GM18907 (cell line): Measurements from ENCODE around the gene CCSER1.
A peak's percentile ranks its signal among the peaks of the same experiment; 100 is the strongest.

Source experiments
- ATAC-seq: cut with Tn5 transposase; IDR thresholded peaks from one replicate; pipeline ENCODE4 v1.9.1; 2021; ENCODE audit warnings: mild to moderate bottlenecking, moderate library complexity; ENCODE audit not compliant: unreplicated experiment

The CCSER1 gene

DNA sequence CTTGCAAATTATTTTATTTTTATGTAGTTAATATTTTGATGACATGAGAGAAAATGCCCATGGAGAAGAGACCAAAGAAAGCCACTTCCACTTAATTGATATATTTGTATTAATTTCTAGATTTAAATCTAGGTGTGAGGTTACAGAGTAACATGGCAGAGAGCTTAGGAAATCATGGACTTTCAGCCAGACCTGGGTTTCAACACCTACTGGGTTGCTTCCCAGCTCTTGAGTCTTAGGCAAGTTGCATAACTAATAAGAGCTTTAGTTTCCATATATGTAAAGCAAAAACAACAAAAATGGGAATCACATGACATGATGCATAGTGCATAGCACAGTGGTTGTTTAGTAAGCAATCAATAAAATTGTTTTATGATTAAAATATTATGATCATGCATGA lies 413.3 kb downstream of the CCSER1 start:
- ATAC-seq: no peak

DNA sequence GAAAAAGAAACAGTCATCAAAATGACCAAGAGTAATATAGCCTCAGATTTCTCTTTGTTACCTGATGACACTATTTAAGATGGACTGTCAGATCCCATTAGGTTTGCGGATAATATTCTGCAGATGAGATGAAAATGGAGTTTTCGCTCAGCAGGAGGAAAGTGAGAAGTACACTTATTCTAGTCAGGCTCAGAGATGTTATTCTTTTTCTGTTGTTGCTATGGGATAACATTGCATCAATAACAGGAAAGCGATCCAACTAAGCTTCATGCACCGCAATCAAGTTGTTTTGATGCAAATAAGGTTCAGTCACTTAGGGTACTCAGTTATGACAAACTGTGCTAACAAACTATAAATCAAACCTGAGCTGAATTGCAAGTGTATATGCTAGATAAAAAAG lies 415.0 kb downstream of the CCSER1 start:
- ATAC-seq: no peak

DNA sequence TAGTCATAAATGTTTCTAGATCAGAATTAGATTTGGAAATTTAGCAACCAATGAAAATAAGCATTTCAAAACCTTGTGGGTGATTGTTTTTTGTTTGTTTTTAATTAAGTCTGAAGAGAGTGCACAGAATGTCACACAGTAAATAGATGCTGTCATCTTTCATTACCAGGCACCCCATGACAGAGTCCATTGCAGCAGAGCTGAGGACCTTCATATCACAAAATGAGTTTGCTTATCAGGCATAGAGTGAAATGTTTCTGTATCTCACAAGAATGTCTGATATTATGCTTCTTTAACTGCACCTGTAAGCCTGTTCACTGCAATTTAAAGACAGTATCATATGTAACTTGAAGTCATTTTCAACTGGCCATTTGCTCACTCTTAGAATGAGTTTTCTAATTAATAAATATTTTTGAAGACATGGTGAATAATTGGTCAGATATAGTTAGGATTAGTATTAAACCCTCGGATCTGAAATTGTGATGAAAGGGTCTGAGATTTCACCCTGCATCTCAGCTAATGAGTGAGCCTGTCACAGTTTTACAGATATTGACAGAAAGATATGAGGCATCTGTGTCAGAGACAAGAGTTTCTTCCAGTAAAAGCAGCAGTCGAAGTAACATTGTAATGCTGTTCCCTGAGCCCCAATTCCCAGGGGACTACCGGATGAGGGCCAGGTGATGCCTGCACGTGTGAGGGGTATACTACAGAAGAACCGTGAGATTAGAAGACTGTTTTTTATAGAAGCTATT lies 416.4 kb downstream of the CCSER1 start:
- no peak for ATAC-seq

DNA sequence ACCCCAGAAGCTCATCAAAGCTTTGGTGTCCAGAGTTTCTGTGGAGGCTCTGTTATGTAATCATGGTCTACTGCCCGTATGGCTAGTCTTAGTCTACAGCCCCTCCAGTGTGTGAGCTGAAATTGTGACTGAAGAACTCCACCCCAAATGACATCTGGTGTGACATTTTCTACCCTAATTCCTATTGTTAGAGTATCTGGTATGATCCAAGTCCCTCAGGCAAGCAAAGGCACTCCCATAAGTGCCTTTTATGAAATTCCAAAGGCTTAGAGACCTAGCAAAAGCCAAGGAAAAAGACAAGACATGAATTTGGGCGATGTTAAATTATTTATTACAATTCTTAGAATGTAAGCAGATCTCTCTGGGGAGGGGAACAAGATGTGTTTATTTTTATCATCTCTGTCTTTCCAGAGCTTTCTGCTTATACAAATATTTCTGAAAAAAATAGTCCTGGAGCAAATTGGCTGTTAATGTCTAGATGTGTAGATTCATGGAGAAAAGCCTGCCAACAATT lies 417.4 kb downstream of the CCSER1 start:
- no peak for ATAC-seq

DNA sequence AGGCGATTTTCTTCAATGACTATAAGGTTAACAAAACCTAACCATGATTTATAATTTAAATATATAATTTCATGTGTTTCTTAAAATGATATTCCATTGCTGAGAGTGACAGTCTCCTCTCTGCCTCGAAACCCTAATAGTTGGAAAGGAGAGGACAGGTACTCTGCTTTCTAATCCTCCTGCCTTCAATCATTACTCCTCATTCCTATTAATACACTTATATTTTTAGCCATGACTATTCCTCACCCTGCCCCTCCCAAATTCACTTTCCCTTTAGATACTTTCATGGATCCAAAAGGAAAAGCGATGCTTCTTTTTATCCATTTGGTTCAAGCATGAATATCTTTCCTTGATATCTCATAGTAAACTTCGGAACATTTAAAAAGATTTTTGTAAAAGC lies 418.2 kb downstream of the CCSER1 start:
- no peak for ATAC-seq

DNA sequence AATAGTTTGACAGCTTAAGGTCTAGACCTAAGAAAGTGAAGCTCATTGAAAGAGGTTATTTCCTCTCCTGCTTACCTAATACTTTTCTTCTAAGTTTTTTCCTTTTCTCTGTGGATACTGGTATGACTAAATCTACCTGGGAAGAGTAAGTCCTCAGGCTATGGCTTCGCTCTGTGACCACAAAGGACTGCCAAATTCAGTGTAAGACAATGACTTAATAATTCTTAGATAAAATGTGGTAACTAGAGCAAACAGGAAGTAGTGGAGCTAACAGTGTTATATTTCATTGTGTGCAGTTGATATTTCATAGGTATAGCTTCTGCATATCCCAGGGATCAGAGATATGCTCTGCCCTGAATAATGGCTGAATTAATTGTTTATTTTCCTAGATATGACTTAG lies 418.9 kb downstream of the CCSER1 start:
- ATAC-seq: peak; percentile 38

DNA sequence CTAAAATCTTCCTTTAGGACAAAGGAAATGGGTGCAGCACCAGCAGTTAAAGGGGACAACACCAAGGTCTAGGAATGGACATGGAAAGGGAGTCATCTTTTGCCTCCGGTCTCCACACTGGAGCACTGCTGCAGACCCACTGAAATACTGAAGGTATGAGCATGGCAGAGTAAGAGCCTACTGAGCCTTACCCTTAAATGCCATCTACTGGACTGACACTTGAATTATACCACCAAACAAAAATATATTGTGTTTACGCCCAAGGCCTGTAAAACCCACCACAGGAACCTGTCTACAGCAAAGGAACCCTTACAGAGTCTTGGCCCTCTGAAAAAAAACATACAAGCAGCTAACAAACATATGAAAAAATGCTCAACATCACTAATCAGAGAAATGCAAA lies 443.4 kb downstream of the CCSER1 start:
- ATAC-seq: no peak

DNA sequence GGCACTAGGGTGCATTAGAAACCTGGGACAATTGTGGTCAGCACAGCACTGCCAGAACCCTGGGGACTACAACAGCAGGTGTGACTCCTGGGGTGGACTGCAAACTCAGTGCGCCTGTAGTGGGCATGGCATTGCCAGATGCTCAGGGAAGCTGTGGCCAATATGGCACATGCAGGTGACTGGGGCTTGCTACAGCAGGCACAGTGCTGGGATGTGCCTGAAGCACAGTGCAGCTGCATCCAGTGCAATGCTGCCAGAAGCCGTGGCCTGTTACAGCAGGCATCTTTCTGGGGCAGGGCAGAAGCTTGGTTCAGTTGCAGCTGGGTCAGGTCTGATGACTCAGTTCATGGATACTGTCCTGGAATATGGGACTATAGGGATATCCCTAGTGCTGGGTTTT lies 445.8 kb downstream of the CCSER1 start:
- no peak for ATAC-seq

DNA sequence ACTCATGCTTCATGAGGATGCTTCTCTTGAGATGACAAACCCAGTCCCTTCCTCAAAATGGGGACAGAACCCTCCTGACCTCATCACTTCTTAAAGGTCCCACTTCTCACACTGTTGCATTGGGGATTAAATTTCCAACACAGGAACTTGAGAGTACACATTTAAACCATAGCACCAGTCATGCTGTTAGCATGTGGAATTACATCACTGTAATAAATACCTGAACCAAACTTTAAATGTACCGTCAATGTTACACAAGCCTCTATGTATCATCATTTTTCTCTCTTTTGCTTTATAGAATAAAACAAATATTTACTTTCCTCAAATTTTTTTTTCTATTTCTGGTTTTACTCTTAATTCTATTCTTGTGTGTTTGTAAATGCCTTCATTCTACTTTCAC lies 448.2 kb downstream of the CCSER1 start:
- no peak for ATAC-seq

DNA sequence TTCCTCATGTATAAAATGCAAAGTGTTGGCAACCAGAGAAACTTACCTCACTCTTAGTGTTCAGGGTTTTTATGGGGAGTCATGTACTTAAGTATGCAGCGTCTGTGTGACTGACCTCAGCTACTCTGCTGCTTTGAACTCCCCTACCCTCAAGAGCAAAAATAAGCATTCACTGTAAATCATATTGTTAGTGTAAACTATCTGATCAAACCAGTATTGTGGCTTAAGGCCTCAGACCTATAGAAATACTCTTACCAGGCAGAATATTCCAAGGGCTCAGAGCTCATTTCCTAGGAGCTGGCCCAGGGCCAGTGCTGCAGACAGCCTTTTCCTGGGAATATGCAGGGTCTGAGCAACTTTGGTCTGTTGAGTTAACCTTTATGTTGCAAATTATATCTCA lies 453.1 kb downstream of the CCSER1 start:
- ATAC-seq: no peak

DNA sequence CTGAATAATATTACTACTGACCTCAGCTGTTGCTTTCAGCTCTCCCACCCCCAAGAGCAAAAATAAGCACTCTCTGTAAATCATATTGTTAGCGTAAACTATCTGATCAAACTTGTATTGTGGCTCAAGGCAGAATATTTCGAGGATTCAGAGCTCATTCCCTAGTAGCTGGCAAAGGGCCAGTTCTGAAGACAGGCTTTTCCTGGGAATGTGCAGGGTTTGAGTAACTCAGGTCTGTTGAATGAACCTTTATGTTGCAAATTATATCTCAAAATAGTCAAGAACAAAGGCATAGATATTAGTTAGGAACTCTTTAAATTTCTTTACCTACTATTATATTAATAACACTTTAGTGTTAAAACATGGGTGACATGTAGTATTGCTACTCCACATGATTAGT lies 454.9 kb downstream of the CCSER1 start:
- ATAC-seq: no peak

DNA sequence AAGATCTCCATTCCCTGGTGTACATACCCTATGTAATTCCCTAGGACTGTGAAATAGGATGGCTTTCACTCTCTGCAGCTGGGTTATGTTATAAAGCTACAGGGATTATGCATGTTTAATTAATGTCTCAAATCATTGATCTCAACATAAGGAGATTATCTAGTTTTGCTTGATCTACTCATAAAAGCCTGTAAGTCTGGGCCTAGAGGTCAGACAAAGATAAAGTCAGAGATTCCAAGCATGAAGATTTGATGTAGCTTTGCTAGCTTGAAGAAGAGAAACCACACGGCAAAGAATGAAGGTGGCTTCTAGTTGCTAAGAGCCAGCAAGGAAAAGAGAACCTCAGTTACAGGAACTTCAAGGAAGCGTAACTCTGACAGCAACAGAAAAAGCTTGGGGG lies 456.9 kb downstream of the CCSER1 start:
- no peak for ATAC-seq

DNA sequence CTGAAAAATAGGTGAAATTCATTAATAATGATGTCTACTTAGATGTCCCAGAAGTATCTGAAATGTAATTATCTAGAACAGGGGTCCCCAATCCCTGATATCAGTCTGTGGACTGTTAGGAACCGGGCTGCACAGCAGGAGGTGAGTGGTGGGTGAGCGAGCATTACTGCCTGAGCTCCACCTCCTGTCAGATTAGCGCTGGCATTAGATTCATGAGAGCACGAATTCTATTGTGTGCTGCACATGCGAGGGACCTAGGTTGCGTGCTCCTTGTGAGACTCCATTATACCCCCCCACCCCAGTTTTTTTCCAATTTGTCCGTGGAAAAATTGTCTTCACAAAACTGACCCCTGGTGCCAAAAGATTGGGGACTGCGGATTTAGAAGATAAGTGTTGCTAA lies 458.8 kb downstream of the CCSER1 start:
- no peak for ATAC-seq

DNA sequence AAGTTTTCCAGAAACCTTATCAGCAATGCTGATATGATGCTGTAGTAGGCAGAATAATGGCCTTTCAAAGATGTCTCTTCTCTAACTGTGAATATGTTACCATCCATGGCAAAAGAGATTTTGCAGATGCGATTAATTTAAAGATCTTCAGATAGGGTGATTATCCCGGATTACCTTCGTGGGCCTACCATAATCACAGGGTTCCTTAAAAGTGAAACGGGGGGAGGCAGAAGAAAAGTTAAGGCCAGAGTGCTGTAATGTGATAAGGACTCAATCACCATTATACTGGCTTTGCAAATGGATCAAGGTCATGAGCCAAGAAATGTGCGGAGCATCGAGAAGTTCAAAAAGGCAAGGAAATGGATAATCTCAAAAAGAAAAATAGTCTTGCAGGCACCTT lies 459.6 kb downstream of the CCSER1 start:
- ATAC-seq: no peak

DNA sequence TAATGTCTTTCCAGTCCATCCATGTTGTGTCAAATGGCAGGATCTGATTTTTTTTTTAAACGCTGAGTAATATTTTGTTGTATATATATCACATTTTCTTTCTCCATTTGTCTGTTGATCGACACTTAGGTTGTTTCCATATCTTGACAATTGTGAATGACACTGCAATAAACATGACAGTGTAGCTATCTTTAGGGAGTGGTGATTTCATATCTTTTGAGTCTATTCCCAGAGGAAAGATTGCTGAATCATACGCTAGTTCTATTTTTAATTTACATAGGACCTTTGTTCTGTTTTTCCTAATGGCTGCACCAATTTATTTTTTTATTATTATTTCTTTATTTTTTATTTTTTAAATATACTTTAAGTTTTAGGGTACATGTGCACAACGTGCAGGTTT lies 470.7 kb downstream of the CCSER1 start:
- no peak for ATAC-seq

DNA sequence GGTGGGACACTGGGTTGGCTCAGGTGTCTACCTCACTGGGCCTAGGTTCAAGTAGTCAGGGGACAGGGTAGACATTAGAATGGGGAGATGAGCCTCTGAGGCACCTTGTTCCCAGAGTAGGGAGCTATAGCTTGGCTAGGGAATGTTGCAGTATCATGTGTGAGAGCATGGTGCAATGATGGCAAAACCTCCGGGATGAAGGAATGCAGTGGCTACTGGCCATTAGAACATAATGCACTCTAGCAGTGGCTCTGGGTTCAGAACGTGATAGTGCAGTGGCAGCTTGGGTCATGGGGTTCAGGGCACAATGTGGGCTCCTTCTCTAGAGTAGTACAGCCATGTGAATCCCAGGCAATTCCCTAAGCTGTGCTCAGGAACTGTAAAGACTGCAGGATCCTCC lies 471.5 kb downstream of the CCSER1 start:
- no peak for ATAC-seq

DNA sequence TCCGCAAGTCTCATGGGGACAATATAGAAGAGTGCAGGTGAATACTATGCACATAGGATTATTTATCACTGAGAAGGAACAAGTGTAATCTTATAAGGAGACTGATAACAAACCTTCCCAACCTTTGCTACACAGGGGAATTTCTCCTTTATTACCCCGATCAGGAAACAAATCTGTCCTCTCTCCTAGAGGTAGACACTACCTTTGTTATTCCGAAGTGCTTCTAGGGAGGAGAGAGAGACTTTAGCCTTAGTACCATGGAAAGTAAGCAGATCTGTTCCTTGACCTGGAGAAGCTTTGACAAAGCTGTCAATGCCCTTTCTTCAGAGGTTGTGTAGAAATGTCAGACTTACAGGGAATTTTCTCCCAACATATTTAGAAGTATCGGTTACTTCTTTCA lies 475.5 kb downstream of the CCSER1 start:
- no peak for ATAC-seq

DNA sequence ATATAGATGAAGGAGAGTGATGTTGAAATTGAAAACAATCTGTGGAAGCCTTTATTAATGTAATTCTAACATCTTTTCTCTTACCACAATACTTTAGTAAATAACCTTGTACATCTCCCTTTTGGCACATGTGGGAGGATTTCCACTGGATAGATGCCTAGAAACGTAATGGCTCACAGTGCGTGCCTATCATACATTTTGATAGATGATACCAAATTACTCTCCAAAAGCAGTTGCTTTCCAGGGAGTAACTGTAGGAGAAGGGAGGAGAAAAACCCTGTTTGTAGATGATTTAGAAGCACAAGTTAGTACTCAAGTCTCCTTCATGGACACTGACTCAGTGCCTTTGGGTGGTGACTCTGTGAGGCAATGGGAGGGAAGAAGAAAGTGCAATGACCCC lies 476.3 kb downstream of the CCSER1 start:
- ATAC-seq: no peak

DNA sequence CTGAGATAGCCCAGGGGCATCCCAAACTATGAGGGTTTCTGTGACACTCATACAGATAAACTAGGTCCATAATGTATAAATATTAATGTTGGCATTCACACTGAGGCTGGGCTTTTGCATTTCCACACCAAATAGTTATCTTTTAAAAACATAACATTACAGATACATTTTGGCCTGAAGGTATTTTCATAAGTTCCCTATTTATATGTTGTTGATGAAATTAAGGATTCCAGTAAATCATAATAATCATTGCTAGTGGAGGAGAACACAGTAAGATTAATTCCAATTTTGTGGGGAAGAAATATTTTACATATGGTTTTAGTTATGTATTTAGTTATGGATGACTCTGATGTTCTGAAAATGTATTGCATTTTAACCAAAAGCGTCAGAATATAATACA lies 479.6 kb downstream of the CCSER1 start:
- no peak for ATAC-seq

DNA sequence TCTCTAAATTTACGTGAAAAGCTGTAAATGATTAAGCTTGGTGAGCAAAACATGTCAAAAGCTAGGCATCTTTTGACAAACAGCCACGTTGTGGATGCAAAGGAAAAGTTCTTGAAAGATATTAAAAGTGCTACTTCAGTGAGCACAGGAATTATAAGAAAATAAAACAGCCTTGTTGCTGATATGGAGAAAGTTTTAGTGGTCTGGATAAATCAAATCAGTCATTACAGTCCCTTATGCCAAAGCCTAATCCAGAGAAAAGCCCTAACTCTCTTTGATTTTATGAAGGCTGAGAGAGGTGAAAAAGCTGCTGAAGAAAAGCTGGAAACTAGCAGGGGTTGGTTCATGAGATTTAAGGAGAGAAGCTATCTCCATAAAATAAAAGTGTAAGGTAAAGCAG lies 487.2 kb downstream of the CCSER1 start:
- no peak for ATAC-seq

DNA sequence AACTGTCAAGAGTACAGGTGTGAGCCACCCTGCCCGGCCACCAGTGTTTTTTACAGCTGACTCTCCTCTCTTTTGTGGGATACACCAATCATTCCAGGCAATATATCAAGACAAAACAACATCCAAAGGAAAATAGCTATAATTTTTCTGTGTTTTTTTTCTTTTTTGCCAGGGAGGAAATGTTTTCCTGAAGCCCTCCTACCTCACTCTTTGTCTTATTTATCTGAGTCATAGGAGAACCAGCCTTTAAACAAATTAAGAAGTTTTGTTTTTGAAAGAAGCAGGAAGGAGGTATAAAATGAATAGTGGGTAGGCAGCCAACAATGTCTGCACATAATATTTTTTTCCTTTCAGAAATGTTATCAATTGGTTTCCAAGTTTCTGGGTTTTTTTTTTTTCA lies 493.9 kb downstream of the CCSER1 start:
- ATAC-seq: no peak

DNA sequence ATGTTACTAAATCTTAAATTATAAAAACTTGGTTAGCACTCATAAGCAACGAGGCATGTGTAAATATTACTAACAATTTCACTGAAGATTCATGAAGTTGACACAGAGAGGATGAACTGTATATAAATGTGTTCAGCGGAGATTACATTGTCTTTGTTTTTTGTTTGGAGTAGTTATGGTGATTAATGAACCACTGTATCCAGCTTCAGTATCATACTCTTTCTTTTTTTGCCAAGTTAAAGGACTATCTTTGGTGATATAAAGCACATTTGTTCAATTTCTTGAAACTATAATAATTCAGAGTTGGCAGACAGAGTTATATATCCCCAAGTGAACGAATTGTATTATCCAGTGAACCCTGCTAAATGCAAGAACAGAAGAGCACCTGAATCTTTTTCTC lies 497.6 kb downstream of the CCSER1 start:
- ATAC-seq: no peak
